ENCODE results near the gene SCYL2. TPM values are rescaled to one million over a fixed set of nuclear protein-coding genes. Genes with fewer than 3 reads are reported as not detected.
"Not testable (repeated sequence)": the region's sequence is repeated elsewhere in the genome, so short reads cannot be mapped to it uniquely, and the experiment has no call there.

The SCYL2 gene
- total RNA-seq, 1 donor from 2014 or later = 38.9 TPM

- intact Hi-C loops (cut with micrococcal nuclease) = no loop called here
- DNase-seq (ENCODE audit: low spot score) = no peak
- Mint-ChIP-seq H3K27me3 (ENCODE audit: insufficient read depth) (no peaks in the 10 kb centered on the region), H3K27ac (no peak overlapping the region), H3K9me3 (peaks cover 38% of the 10 kb centered on the region), H3K4me3 (no peak overlapping the region), H3K36me3 (ENCODE audit: low read depth) (peaks cover 66% of the 10 kb centered on the region), H3K4me1 (ENCODE audit: low read depth) (no peaks in the 10 kb centered on the region)
Observed at GRCh38 chr12:100302081-100302480, 35.1 kb downstream of the SCYL2 start.

GRCh38 chr12:100303831-100304230 lies 36.9 kb downstream of the SCYL2 start:
- H3K4me3 Mint-ChIP-seq = no peak overlapping the region
- H3K27me3 Mint-ChIP-seq (ENCODE audit: insufficient read depth) = no peaks in the 10 kb centered on the region
- intact Hi-C loops (cut with micrococcal nuclease) = no loop called here
- peaks cover 46% of the 10 kb centered on the region for H3K9me3 Mint-ChIP-seq
- no peak overlapping the region for H3K27ac Mint-ChIP-seq
- no peaks in the 10 kb centered on the region for H3K4me1 Mint-ChIP-seq (ENCODE audit: low read depth)
- DNase-seq (ENCODE audit: low spot score) = no peak
- H3K36me3 Mint-ChIP-seq (ENCODE audit: low read depth) = peaks cover 64% of the 10 kb centered on the region

GRCh38 chr12:100304334-100304733 lies 37.4 kb downstream of the SCYL2 start:
- H3K27ac Mint-ChIP-seq; H3K4me1 Mint-ChIP-seq (ENCODE audit: low read depth); DNase-seq (ENCODE audit: low spot score); intact Hi-C loops (cut with micrococcal nuclease); H3K27me3 Mint-ChIP-seq (ENCODE audit: insufficient read depth); H3K4me3 Mint-ChIP-seq: not testable (repeated sequence)
- H3K9me3 Mint-ChIP-seq = peaks cover 46% of the 10 kb centered on the region
- H3K36me3 Mint-ChIP-seq (ENCODE audit: low read depth) = peaks cover 65% of the 10 kb centered on the region

GRCh38 chr12:100308138-100308537 lies 41.2 kb downstream of the SCYL2 start:
- H3K27me3 Mint-ChIP-seq (ENCODE audit: insufficient read depth); H3K4me3 Mint-ChIP-seq; intact Hi-C loops (cut with micrococcal nuclease); DNase-seq (ENCODE audit: low spot score); H3K27ac Mint-ChIP-seq; H3K4me1 Mint-ChIP-seq (ENCODE audit: low read depth): not testable (repeated sequence)
- peaks cover 31% of the 10 kb centered on the region for H3K9me3 Mint-ChIP-seq
- H3K36me3 Mint-ChIP-seq (ENCODE audit: low read depth) = peaks cover 34% of the 10 kb centered on the region

GRCh38 chr12:100311317-100311716 lies 44.3 kb downstream of the SCYL2 start:
- peaks cover 22% of the 10 kb centered on the region for H3K36me3 Mint-ChIP-seq (ENCODE audit: low read depth)
- peaks cover 15% of the 10 kb centered on the region for H3K9me3 Mint-ChIP-seq

GRCh38 chr12:100317371-100317770 lies 50.4 kb downstream of the SCYL2 start:
- Mint-ChIP-seq H3K36me3 (ENCODE audit: low read depth) (peaks cover 28% of the 10 kb centered on the region), H3K27ac (peak overlapping the region; percentile 71), H3K27me3 (ENCODE audit: insufficient read depth) (no peaks in the 10 kb centered on the region), H3K9me3 (no peaks in the 10 kb centered on the region), H3K4me1 (ENCODE audit: low read depth) (no peaks in the 10 kb centered on the region), H3K4me3 (no peak overlapping the region)
- no peak for DNase-seq (ENCODE audit: low spot score)
- intact Hi-C loops (cut with micrococcal nuclease) = no loop called here

More at GRCh38 chr12:100311317-100311716, 44.3 kb downstream of the SCYL2 start:
- H3K4me3 Mint-ChIP-seq = no peak overlapping the region
- DNase-seq (ENCODE audit: low spot score) = no peak
- no peaks in the 10 kb centered on the region for H3K27me3 Mint-ChIP-seq (ENCODE audit: insufficient read depth)
- intact Hi-C loops (cut with micrococcal nuclease) = no loop called here
- no peak overlapping the region for H3K27ac Mint-ChIP-seq
- H3K4me1 Mint-ChIP-seq (ENCODE audit: low read depth) = peaks cover 4% of the 10 kb centered on the region

GRCh38 chr12:100324498-100324897 lies 57.5 kb downstream of the SCYL2 start:
- Mint-ChIP-seq H3K36me3 (ENCODE audit: low read depth) (peaks cover 19% of the 10 kb centered on the region), H3K4me1 (ENCODE audit: low read depth) (peaks cover 4% of the 10 kb centered on the region), H3K9me3 (no peaks in the 10 kb centered on the region), H3K4me3 (no peak overlapping the region), H3K27me3 (ENCODE audit: insufficient read depth) (no peaks in the 10 kb centered on the region), H3K27ac (no peak overlapping the region)
- DNase-seq (ENCODE audit: low spot score) = no peak
- intact Hi-C loops (cut with micrococcal nuclease) = no loop called here

GRCh38 chr12:100326208-100326607 lies 59.2 kb downstream of the SCYL2 start:
- Mint-ChIP-seq H3K4me3 (no peak overlapping the region), H3K9me3 (no peaks in the 10 kb centered on the region), H3K4me1 (ENCODE audit: low read depth) (peaks cover 13% of the 10 kb centered on the region), H3K36me3 (ENCODE audit: low read depth) (peaks cover 31% of the 10 kb centered on the region), H3K27ac (no peak overlapping the region), H3K27me3 (ENCODE audit: insufficient read depth) (no peaks in the 10 kb centered on the region)
- intact Hi-C loops (cut with micrococcal nuclease) = no loop called here
- DNase-seq (ENCODE audit: low spot score) = no peak

- peaks cover 33% of the 10 kb centered on the region for H3K36me3 Mint-ChIP-seq (ENCODE audit: low read depth)
- no peak for DNase-seq (ENCODE audit: low spot score)
- intact Hi-C loops (cut with micrococcal nuclease) = no loop called here
- H3K4me1 Mint-ChIP-seq (ENCODE audit: low read depth) = peaks cover 13% of the 10 kb centered on the region
- H3K27me3 Mint-ChIP-seq (ENCODE audit: insufficient read depth) = no peaks in the 10 kb centered on the region
- H3K9me3 Mint-ChIP-seq = no peaks in the 10 kb centered on the region
- H3K4me3 Mint-ChIP-seq = no peak overlapping the region
- H3K27ac Mint-ChIP-seq = no peak overlapping the region
Observed at GRCh38 chr12:100329800-100330199, 62.8 kb downstream of the SCYL2 start.

GRCh38 chr12:100331871-100332270 lies 64.9 kb downstream of the SCYL2 start:
- H3K27me3 Mint-ChIP-seq (ENCODE audit: insufficient read depth) = no peaks in the 10 kb centered on the region
- intact Hi-C loops (cut with micrococcal nuclease) = no loop called here
- H3K9me3 Mint-ChIP-seq = no peaks in the 10 kb centered on the region
- no peak for DNase-seq (ENCODE audit: low spot score)
- H3K4me1 Mint-ChIP-seq (ENCODE audit: low read depth) = peaks cover 13% of the 10 kb centered on the region
- no peak overlapping the region for H3K4me3 Mint-ChIP-seq
- peaks cover 43% of the 10 kb centered on the region for H3K36me3 Mint-ChIP-seq (ENCODE audit: low read depth)
- no peak overlapping the region for H3K27ac Mint-ChIP-seq

GRCh38 chr12:100332852-100333251 lies 65.9 kb downstream of the SCYL2 start:
- Mint-ChIP-seq H3K4me1 (ENCODE audit: low read depth) (peaks cover 13% of the 10 kb centered on the region), H3K9me3 (no peaks in the 10 kb centered on the region), H3K27ac (no peak overlapping the region), H3K27me3 (ENCODE audit: insufficient read depth) (no peaks in the 10 kb centered on the region), H3K36me3 (ENCODE audit: low read depth) (peaks cover 43% of the 10 kb centered on the region), H3K4me3 (no peak overlapping the region)
- intact Hi-C loops (cut with micrococcal nuclease) = no loop called here
- no peak for DNase-seq (ENCODE audit: low spot score)

GRCh38 chr12:100337299-100337698 lies 70.3 kb downstream of the SCYL2 start:
- Mint-ChIP-seq H3K9me3 (no peaks in the 10 kb centered on the region), H3K27ac (no peak overlapping the region), H3K27me3 (ENCODE audit: insufficient read depth) (no peaks in the 10 kb centered on the region), H3K4me1 (ENCODE audit: low read depth) (no peaks in the 10 kb centered on the region), H3K36me3 (ENCODE audit: low read depth) (peaks cover 30% of the 10 kb centered on the region), H3K4me3 (no peak overlapping the region)
- intact Hi-C loops (cut with micrococcal nuclease) = no loop called here
- no peak for DNase-seq (ENCODE audit: low spot score)

GRCh38 chr12:100337727-100338126 lies 70.8 kb downstream of the SCYL2 start:
- peaks cover 33% of the 10 kb centered on the region for H3K36me3 Mint-ChIP-seq (ENCODE audit: low read depth)
- H3K4me3 Mint-ChIP-seq = no peak overlapping the region
- no peaks in the 10 kb centered on the region for H3K4me1 Mint-ChIP-seq (ENCODE audit: low read depth)
- DNase-seq (ENCODE audit: low spot score) = no peak
- H3K27me3 Mint-ChIP-seq (ENCODE audit: insufficient read depth) = no peaks in the 10 kb centered on the region
- no peak overlapping the region for H3K27ac Mint-ChIP-seq
- H3K9me3 Mint-ChIP-seq = no peaks in the 10 kb centered on the region
- intact Hi-C loops (cut with micrococcal nuclease) = no loop called here

GRCh38 chr12:100339071-100339470 lies 72.1 kb downstream of the SCYL2 start:
- Mint-ChIP-seq H3K4me1 (ENCODE audit: low read depth) (no peaks in the 10 kb centered on the region), H3K36me3 (ENCODE audit: low read depth) (peaks cover 30% of the 10 kb centered on the region), H3K27me3 (ENCODE audit: insufficient read depth) (no peaks in the 10 kb centered on the region), H3K9me3 (no peaks in the 10 kb centered on the region), H3K4me3 (no peak overlapping the region), H3K27ac (no peak overlapping the region)
- intact Hi-C loops (cut with micrococcal nuclease) = no loop called here
- DNase-seq (ENCODE audit: low spot score) = no peak
